Measurements from ENCODE around the gene SDHAF1. TPM values are rescaled to one million over a fixed set of nuclear protein-coding genes. Genes with fewer than 3 reads are reported as not detected.
"Not testable (repeated sequence)": the region's sequence is repeated elsewhere in the genome, so short reads cannot be mapped to it uniquely, and the experiment has no call there.

Gene SDHAF1
- total RNA-seq, 1 donor from 2014 or later, result 21.4 TPM

DNA sequence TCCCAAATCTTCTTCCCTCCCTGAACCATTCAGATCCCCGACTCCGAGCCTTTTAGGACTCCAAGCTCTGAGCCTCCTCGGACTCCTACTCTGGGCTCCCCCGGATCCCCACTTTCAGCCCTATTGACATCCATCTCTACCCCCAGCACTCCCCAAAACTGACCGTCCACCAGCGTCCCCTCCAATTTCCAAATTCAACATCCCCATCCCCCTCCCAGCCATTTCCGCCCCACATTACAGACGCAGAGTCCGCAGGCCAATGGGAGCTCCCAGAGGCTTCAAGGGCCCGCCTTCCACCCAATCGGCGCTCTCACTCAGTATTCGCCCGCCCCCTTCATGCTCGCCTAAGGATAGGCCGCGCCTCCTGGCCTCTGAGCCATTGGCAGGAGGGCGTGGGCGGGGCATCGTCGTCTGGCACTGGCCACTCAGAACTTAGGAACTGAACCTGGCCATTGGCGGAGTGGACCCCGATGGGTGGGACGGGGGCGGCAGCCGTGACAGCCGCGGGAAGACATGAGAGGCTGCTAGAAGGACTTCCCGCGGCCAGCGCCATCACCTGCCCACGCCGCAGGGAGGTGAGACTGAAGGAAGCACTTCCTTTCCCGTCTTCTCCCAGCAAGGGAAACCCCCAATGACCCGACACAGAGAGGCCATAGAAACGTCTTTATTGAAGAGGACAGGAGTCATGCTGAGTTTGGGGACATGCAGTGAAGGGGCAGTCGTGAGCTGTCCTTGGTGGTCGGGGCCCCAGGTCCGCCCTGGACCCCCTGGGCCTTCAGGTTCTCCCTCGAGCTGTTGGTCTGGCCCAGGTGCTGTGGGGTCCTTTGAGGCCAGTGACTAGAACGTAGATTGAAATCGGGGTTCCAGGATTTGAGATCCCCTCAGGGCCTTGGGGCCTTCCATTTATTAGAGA lies 19.3 kb downstream of the SDHAF1 start, which contains the start of gene ALKBH6:
ALKBH6 (minus strand) TSS at position 202 of the 913 bp plus-strand sequence. CDS start 816 bp downstream, outside the sequence.
- intact Hi-C loops (cut with micrococcal nuclease), result loop anchor here (1.0 kb wide), 4 partner anchors 19 to 101 kb away; partner anchors contain the start of genes SDHAF1, TBCB, THAP8 and WDR62
- Mint-ChIP-seq H3K27me3 (no peaks in the 10 kb centered on the region), H3K27ac (peak within 1 kb of the TSS; percentile 95), H3K4me3 (peak within 1 kb of the TSS; percentile 97), H3K36me3 (ENCODE audit: low read depth) (peaks cover 17% of the 10 kb centered on the region), H3K4me1 (peaks cover 37% of the 10 kb centered on the region), H3K9me3 (no peaks in the 10 kb centered on the region)
- peak; percentile 100 for DNase-seq

DNA sequence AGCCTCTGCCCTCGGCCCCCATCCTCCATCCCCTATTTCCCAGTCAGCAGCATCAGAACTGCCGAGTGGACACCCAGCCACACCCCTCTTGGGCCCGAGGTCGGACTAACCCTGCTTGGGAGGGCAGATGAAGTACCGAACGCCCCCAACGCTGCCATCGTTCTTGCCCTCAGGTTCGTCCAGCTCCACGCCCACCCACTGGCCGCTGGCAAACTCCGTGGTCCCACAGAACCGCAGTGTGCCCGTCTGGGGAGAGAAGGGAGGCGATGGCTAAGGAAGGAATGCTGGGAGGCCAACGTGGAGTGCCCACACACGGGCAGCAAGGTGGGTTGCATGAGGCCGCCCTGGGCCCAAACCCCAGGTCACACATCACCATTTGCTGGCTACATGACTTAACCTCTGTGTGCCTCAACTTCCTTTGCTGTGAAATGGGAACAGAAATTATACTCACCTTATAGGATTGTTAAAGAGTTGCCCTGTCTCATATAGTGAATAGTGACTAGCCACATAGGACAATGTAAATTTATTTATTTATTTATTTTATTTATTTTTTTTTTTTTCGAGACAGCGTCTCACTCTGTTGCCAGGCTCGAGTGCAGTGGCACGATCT lies 24.2 kb downstream of the SDHAF1 start:
- H3K27ac Mint-ChIP-seq, result no peak overlapping the region
- no peak overlapping the region for H3K4me3 Mint-ChIP-seq
- H3K9me3 Mint-ChIP-seq, result no peaks in the 10 kb centered on the region

DNA sequence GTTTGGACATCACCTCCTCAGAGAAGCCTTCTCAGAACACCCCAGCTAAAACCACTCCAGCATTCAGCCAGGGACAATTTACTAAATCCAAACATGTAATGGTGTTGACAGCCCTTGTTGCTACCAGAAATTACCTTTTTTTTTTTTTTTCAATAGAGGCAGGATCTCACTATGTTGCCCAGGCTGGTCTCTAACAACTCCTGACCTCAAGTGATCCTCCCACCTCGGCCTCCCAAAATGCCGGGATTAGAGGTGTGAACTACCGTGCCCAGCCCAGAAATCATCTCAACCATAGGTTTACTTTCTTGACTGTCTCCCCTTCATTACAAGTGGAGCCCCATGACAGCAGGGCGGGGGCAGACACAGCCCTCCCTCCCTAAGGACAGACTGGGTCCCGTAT lies 28.4 kb downstream of the SDHAF1 start:
- Mint-ChIP-seq H3K27me3 (no peaks in the 10 kb centered on the region), H3K36me3 (ENCODE audit: low read depth) (peaks cover 16% of the 10 kb centered on the region), H3K4me1 (no peaks in the 10 kb centered on the region), H3K4me3 (no peak overlapping the region), H3K9me3 (no peaks in the 10 kb centered on the region), H3K27ac (no peak overlapping the region)
- intact Hi-C loops (cut with micrococcal nuclease), result no loop called here
- DNase-seq, result no peak

More for the DNA sequence above, 24.2 kb downstream of the SDHAF1 start:
- Mint-ChIP-seq H3K27me3 (no peaks in the 10 kb centered on the region), H3K36me3 (ENCODE audit: low read depth) (peaks cover 21% of the 10 kb centered on the region), H3K4me1 (peaks cover 17% of the 10 kb centered on the region)
- intact Hi-C loops (cut with micrococcal nuclease), result no loop called here
- DNase-seq, result no peak

DNA sequence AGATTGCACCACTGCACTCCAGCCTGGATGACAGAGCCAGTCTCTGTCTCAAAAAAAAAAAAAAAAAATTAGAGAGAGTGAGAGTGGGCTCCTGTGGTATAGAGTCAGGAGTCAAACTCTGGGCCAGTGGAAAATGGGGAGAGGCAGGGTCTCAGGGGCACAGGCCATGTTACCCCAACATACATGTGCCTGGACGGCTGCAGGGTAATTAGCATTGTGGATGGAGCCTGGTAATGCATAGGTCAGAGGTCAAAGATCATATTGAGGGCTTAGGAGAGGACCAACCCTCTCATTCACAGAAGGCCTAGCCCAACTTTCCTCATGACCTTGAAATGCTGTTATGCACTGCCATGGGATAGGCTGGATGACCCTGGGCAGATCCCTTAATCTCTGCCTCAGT lies 30.6 kb downstream of the SDHAF1 start:
- H3K27me3 Mint-ChIP-seq, result no peaks in the 10 kb centered on the region
- DNase-seq, result no peak
- no peaks in the 10 kb centered on the region for H3K9me3 Mint-ChIP-seq
- no peaks in the 10 kb centered on the region for H3K4me1 Mint-ChIP-seq
- H3K4me3 Mint-ChIP-seq, result no peak overlapping the region
- no peak overlapping the region for H3K27ac Mint-ChIP-seq
- H3K36me3 Mint-ChIP-seq (ENCODE audit: low read depth), result peaks cover 25% of the 10 kb centered on the region
- intact Hi-C loops (cut with micrococcal nuclease), result no loop called here

DNA sequence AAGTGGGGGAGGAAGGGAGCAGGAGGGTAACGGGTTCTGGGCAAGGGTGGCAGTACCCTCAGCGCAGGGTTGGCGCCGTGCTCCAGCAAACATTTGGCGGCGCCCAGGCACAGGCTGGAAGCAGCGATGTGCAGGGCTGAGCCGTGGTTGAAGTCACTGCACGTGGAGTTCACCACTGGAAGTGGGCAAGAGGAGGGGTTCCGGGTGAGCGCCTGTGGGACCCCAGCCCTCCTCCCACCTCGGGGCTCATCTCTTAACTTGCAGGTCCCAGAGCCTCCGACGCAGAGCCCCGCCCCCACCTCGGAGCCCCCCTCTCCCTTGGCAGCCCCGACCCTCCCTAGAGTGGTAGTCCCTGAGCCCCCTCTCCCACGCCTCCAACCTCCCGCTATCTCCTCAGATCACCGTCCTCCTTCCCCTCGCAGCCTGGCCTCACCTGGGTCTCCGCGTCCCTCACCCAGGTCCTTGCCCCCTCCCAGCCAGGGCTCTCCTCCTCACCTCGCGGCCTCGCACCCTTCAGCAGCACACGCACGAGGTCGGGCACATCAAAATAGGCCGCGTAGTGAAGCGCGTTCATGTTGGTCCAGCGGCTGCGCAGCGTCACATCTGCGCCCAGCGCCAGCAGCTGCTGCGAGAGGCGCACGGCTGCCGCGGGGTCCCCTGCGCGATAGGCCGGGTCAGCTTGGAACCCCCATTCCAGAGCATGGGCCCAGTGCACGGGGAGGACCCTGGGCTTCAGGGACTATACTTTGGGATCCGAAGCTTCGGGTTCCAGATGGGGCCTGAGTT lies 31.3 kb downstream of the SDHAF1 start:
- intact Hi-C loops (cut with micrococcal nuclease), result no loop called here
- DNase-seq, result no peak
- Mint-ChIP-seq H3K4me1 (no peaks in the 10 kb centered on the region), H3K9me3 (no peaks in the 10 kb centered on the region), H3K4me3 (no peak overlapping the region), H3K27me3 (no peaks in the 10 kb centered on the region), H3K27ac (no peak overlapping the region), H3K36me3 (ENCODE audit: low read depth) (peaks cover 23% of the 10 kb centered on the region)

DNA sequence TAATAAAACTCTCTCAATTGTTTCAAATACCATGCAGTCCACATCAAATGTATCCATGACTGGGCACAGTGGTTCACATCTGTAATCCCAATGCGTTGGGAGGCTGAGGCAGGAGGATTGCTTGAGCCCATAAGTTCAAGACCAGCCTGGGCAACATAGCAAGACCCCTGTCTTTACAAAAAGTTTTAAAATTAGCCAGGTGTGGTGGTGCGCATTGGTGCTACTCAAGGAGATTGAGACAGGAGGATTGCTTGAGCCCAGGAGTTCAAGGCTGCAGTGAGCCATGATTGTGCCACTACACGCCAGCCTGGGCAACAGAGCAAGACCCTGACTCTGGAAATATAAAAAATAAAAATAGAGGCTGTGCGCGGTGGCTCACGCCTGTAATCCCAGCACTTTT lies 32.7 kb downstream of the SDHAF1 start:
- Mint-ChIP-seq H3K36me3 (ENCODE audit: low read depth) (peaks cover 22% of the 10 kb centered on the region), H3K4me1 (peaks cover 1% of the 10 kb centered on the region), H3K27me3 (no peaks in the 10 kb centered on the region), H3K27ac (no peak overlapping the region), H3K9me3 (no peaks in the 10 kb centered on the region), H3K4me3 (no peak overlapping the region)
- no peak for DNase-seq
- intact Hi-C loops (cut with micrococcal nuclease), result no loop called here

DNA sequence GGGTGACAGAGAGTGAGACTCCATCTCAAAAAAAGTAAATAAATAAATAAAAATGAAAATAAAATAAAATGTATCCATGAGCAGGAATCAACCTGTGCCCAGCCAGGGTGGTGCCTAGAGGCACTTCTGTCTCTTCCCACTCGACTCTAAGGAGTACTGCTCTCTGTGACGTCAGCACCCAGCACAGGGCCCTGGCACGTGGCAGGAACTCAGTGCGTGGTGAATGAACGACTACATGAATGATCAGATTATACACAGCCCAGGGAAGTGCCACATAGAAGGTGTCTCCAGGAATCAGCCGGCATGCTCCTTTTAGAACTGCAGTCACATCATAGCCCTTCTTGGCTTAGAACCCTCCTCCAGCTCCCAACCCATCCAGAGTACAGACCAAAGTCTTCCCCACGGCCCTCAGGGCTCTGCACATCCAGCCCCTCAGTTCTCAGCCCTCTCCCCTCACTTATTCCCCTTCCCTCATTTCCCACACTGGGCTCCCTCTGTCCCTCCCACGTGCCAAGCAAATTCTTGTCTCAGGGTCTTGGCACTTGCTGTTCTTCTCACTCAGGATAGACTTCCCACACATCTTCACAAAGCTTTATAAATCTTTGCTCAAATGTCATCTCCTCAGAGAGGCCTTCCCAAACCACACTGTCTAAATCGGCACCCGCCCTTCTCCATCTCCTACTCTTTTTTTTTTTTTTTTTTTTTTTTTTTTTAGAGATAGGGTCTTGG lies 33.5 kb downstream of the SDHAF1 start:
- intact Hi-C loops (cut with micrococcal nuclease), result no loop called here
- H3K4me1 Mint-ChIP-seq, result peaks cover 5% of the 10 kb centered on the region
- no peaks in the 10 kb centered on the region for H3K9me3 Mint-ChIP-seq
- no peak overlapping the region for H3K27ac Mint-ChIP-seq
- H3K36me3 Mint-ChIP-seq (ENCODE audit: low read depth), result peaks cover 17% of the 10 kb centered on the region
- no peak for DNase-seq
- H3K4me3 Mint-ChIP-seq, result no peak overlapping the region
- H3K27me3 Mint-ChIP-seq, result no peaks in the 10 kb centered on the region

DNA sequence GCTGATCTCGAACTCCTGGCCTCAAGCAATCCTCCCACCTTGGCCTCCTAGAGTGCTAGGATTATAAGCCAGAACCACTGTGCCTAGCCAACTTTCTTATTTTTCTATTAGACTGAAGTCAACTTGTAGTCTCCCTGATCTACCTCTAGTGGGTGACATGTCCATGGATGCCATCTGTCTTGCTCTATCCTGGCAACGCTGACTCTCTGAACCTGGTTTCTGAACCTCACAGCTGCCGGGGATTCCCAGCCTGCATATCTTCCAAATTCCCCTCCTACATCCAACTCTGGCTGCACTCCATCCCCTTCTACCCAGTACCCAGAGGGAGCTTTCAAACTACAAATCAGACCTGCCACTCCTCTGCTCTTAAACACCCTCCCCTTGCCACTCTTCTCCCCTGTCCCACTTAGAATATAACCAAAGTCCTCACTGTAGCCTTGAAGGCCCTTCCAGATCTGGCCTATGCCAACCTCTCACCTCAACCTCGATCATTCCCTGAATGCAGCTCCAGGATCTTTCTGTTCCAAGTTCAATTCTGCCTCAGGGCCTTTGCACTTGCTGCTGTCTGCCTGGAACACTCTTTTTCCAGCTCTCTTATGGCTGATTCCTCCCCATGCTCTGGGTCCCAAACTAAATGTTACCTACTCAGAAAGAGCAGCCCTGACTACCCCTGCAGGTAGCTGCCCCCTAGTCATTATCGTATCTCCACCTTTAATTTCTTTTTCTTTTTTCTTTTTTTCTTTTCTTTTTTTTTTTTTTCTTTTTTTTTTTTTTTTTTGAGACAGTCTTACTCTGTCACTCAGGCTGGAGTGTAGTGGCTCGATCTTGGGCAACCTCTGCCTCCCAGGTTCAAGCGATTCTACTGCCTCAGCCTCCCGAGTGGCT lies 35.5 kb downstream of the SDHAF1 start:
- Mint-ChIP-seq H3K27me3 (no peaks in the 10 kb centered on the region), H3K4me3 (no peak overlapping the region), H3K27ac (peak overlapping the region; percentile 41), H3K36me3 (ENCODE audit: low read depth) (peaks cover 25% of the 10 kb centered on the region), H3K9me3 (no peaks in the 10 kb centered on the region), H3K4me1 (peaks cover 15% of the 10 kb centered on the region)
- intact Hi-C loops (cut with micrococcal nuclease), result no loop called here
- DNase-seq, result no peak

DNA sequence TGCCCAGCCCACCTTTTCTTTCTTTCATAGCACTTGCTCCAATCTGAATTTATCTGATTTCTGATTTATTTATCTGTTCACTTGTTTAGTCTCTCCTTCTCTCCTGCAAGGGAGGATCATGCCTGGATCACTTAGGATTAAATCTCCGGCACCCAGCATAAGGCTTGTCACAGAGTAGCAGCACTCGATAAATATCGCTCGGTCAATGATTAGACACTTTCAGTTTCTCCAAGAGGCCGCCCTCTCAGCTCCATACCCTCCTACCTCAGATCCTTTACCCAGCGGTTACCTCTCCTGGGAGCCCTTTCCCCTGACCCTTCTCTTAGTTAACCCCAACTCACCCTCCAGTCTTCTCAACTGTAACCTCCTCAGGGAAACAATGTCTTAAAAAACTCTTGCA lies 36.3 kb downstream of the SDHAF1 start:
- peaks cover 29% of the 10 kb centered on the region for H3K36me3 Mint-ChIP-seq (ENCODE audit: low read depth)
- no peak for DNase-seq
- no peaks in the 10 kb centered on the region for H3K27me3 Mint-ChIP-seq
- H3K27ac Mint-ChIP-seq, result no peak overlapping the region
- no peak overlapping the region for H3K4me3 Mint-ChIP-seq
- no peaks in the 10 kb centered on the region for H3K9me3 Mint-ChIP-seq
- H3K4me1 Mint-ChIP-seq, result peaks cover 20% of the 10 kb centered on the region
- intact Hi-C loops (cut with micrococcal nuclease), result no loop called here

DNA sequence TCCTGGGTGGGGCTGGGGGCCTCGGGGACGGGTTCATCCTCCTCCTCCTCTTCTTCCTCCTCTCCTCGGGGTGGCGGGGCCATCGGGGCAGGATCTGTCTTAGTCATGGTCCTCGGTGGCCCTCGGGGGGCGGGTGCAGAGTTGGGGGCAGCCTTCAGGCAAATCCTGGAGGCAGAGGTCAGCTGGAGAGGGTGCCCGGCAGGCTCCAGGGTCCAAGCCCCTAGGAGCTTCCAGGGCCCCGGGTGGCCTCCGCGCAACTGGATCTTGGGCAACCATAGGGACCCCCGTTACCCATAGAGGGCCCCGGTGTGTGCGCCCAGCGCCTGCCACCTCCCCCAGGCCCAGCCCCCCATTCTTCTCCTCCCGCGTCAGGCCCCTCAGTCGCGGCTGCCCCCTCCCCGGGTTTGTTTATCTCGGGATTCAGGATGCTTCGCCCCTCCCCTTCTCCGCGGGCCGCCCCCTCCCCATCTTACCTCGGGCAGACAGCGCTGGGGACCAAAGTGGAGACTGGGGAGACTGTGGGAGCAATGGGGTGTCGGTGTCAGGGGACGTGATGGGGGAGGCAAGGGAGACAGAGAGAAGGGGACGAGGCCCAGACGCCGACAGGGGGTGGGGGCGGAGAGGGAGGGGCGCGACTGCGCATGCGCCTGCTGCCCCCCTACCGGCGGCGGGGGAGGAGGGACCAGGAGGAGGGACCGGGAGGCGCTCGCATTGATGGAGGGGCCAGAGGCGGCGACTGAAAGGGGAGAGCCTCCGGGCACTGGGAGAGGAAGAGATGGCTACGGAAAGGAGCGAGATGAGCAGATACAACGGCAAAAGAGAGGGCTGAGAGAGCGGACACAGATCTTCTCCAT lies 37.5 kb downstream of the SDHAF1 start, which contains the start of gene CLIP3:
CLIP3 (minus strand) TSS at position 623 of the 854 bp plus-strand sequence; CDS start at position 107, 516 bp downstream.
- Mint-ChIP-seq H3K36me3 (ENCODE audit: low read depth) (peaks cover 29% of the 10 kb centered on the region), H3K4me1 (peaks cover 26% of the 10 kb centered on the region), H3K9me3 (no peaks in the 10 kb centered on the region), H3K4me3 (peak within 1 kb of the TSS; percentile 68), H3K27me3 (no peaks in the 10 kb centered on the region), H3K27ac (peak within 1 kb of the TSS; percentile 14)
- intact Hi-C loops (cut with micrococcal nuclease), result no loop called here
- DNase-seq, result peak; percentile 83

DNA sequence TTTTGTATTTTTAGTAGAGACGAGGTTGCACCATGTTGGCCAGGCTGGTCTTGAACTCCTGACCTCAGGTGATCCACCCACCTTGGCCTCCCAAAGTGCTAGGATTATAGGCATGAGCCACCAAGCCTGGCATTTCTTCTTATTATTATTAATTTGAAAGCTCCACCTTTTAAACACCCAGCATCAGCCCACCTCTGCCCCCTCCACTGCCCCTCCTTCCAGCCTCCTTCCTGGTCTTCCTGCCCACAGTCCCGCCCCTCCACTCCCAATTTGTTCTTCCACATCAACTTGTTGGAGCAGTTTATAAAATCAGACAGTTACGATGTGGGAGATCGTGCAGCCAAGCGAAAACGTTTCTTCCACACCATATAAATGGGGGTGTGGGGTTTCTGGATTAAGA lies 45.5 kb downstream of the SDHAF1 start:
- H3K27me3 Mint-ChIP-seq, result no peaks in the 10 kb centered on the region
- H3K27ac Mint-ChIP-seq, result no peak overlapping the region
- H3K4me1 Mint-ChIP-seq, result peaks cover 11% of the 10 kb centered on the region
- no peaks in the 10 kb centered on the region for H3K9me3 Mint-ChIP-seq
- H3K4me3 Mint-ChIP-seq, result no peak overlapping the region
- peaks cover 16% of the 10 kb centered on the region for H3K36me3 Mint-ChIP-seq (ENCODE audit: low read depth)
- DNase-seq, result no peak
- intact Hi-C loops (cut with micrococcal nuclease), result no loop called here

DNA sequence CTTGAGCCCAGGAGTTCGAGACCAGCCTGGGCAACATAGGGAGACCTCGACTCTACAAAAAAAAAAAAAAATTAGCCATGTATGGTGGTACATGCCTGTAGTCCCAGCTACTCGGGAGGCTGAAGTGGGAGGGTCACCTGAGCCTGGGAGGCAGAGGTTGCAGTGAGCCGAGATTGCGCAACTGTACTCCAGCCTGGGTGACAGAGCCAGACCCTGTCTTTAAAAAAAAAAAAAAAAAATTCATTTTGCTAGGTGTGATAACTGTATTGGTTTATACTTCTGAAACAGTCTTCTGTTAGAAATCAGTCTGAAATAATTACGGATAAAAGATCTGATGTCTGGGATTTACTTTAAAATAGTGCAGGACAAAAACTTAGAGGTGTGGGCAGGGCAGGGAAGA lies 46.1 kb downstream of the SDHAF1 start:
- H3K36me3 Mint-ChIP-seq (ENCODE audit: low read depth), result peaks cover 14% of the 10 kb centered on the region
- H3K9me3 Mint-ChIP-seq; H3K4me3 Mint-ChIP-seq; H3K4me1 Mint-ChIP-seq; H3K27ac Mint-ChIP-seq; H3K27me3 Mint-ChIP-seq; DNase-seq; intact Hi-C loops (cut with micrococcal nuclease): not testable (repeated sequence)
